HG02943 (cell line): ENCODE measurements around the gene C14orf180.
"Not testable (repeated sequence)": the region's sequence is repeated elsewhere in the genome, so short reads cannot be mapped to it uniquely, and the experiment has no call there.

Experiments
- ATAC-seq: cut with Tn5 transposase; IDR thresholded peaks from one replicate; pipeline ENCODE4 v1.9.1; 2021; ENCODE audit warnings: mild to moderate bottlenecking, low read depth, moderate library complexity; ENCODE audit not compliant: unreplicated experiment

C14orf180 gene

DNA sequence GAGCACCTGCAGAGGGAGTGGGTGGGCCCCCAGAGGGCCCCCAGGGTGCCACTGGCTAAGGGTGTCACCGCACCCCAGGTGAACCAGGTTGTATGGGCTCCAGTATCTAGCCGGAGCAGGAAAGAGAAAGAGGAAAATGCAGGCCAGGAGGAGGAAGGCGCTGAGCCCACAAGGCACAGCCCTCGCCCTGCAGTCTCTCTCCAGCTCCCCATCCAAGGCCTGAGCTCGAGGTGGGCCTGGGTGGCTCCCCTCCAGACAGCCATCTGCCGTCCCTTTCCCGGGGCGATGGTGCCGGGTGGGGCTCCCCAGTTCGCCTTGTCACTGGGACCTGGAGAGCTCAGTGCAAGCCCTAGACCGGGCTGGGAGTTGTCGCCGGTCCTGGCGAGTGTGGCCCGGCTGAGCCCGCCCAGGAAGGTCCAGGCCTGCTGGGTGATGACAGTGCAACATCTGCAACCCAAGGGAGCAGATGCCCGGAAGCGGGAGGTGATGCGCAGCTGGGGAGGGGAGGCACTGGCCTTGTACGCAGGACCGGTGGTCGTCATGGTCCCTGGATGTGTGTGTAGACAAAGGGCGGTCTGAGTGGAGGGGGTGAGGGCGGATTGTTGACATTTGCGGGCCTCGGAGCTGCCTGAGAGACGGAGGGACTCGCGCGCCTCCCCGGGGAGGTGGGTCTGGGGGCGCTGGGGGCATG is 24.3 kb downstream of the C14orf180 start:
- ATAC-seq: no peak

DNA sequence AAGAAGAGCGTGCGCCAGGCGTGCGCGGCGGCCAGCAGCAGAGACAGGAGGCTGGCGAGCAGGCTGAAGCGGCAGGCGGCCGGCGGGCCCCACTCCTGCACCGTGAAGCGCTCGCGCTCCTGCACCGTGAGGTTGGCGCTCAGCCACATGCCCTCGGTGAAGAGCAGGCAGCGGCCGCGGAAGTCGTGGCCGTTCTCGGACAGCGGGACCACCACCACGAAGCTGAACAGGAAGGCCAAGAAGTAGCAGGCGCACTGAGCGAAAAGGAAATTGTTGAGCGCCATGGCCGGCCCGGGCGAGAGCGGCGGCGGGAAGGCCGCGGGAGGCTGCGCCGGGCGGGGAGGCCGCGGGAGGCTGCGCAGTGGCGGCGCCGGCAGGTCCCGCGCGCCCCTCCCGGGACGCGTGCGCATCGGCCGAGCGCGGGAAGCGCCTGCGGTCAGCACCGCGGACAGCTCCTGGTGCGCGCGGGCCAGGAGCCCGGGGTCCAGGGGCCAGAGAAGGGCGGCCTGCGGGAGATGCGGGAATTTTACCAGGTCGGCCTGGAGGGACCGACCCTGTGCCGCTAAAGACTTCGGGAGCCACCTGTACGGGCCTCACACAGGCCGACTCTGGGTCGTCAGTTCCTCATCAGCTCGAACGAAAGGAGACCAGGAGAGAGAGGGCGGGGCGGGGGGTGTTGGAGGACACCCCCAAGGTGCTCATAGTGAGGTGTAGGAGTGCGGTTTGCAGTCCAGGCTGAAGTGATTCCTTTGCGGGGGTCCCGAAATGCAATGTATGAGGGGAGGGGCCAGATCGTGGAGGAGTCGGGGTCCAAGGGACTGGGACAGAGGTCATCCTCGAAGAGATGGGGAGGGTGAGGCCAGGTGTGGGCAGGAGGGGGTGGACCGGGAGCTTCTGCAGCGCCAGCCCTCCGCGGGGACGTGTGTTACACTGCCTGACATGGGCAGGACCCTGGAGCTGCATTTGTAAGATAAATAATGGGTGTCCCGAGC is 25.2 kb downstream of the C14orf180 start, which contains the start of gene TMEM179:
TMEM179 (minus strand) TSS at position 315 of the 992 bp plus-strand sequence; CDS start at position 284, 31 bp downstream.
- no peak for ATAC-seq

DNA sequence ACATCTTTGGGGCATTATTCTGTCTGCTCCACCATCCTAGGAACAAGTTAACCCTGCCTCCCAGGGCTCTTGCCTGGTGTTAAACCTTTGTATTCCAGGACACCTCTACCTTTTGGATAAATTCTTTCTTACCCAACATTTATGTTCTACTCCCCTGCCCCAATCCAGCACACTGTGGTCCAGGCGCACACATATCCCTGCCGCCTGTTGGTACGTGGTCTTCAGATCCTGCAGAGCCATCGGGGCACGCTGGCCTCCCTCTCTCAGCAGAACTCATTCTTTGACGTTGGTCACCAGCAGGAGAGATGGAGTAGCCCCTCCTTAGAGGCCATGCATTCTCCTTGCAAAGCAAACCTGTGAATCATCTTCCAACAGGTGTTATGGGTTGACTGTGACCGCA is 30.1 kb downstream of the C14orf180 start:
- ATAC-seq: no peak

DNA sequence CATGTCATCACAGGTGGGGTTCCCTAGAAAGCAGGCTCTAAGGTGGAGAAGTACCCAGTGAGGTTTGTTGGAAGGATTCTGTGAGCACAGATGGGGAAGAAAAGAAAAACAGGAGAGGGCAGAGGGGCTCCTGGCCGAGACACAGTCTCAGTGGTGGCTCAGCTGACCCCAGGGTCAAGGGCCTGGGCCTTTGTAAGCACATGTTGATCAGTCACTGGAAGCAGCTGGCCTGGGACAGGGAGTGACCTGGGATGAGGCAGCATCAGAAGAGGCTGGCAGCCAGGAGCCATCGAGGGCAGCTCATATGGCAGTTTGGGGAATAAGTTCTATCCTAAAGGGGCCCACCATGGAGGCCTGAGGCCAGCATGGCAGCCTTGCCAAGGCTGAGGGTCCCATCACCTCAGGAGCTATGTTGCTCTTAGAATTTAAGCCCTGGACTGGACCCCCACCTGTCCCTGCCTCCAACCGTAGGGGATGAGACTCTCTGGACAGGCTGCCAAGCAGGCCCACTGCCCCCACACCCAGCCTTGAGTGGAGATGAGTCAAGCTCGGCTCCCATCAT is 31.3 kb downstream of the C14orf180 start:
- no peak for ATAC-seq

DNA sequence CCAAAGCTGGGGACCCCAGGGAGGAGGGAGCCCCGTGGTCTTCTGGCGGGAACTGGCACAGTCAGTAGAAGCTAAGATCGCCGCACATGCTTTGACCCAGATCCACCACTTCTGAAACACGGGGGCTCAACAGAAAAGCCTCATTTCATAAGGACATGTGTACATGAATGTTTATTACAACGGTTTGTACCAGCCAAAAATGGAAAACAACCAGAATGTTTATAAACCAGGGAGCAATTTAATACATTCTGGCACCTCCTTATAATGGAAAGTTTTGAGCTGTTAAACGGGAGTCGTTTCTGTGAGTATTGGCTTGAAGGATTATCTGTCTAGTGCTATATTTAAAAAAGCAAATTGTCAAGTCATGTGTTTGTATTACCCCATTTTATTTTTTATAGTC is 32.3 kb downstream of the C14orf180 start:
- no peak for ATAC-seq

DNA sequence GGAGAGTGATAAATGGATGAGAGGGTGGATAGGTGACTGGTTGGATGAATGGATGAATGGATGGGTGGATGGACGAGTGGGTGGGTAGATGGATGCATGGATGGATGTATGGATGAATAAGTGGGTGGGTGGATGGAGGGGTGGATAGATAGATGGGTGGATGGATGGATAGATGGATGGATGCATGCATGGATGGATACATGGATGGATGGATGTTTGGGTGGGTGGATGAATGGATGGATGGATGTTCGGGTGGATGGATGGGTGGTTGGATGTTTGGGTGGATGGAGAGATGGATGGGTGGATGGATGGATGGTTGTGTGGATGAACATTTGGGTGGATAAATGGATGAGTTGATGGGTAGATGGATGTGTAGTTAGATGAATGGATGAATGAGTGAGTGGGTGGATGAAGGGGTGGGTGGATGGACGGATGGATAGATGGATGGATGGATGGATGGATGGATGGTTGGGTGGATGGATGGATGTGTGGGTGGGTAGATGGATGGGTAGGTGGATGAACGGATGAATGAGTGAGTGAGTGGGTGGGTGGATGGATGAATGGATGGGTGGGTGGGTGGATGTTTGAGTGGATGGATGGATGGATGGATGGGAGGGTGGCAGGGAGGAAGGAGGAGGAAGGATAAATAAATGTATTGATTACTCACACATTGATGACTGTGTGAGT is 34.7 kb downstream of the C14orf180 start:
- no peak for ATAC-seq

DNA sequence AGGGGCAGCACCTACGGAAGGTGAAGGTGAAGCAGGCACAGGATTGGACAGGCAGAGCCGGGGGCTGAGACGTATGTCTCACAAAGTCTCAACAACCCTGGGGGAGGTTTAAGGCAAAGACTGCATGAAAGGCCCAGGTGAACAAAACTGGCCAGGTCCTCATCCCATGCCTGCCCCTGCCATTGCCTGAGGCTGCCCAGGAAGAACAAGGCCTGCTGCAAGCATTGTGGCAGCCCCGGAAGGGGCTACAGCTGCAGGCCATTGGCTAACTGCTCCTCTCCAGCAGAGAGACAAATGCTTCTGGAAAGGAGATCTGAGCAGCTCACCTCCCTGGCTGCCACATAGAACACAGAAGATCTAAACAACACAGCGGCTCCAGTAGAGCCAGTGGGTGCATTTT is 45.4 kb downstream of the C14orf180 start:
- ATAC-seq: no peak

DNA sequence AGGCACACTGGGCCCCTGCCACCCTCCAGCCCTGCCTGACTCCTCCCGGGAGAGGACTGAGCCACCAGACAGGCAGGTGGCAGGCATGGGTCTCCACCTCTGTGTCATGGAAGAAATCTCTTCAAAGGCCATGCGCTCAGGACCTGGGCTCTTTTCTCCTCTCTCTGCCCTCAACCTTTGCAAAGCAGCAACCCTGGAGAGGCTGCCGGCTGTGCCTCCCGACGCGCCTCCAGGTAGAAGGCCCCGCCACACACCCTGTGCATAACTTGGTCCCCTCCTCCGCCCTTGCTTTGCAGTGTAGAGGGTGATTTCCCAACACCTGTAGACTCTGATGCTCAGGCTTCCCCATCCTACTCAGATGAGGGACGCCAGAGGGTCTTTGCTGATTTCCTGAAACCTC is 53.2 kb downstream of the C14orf180 start:
- ATAC-seq: no peak

DNA sequence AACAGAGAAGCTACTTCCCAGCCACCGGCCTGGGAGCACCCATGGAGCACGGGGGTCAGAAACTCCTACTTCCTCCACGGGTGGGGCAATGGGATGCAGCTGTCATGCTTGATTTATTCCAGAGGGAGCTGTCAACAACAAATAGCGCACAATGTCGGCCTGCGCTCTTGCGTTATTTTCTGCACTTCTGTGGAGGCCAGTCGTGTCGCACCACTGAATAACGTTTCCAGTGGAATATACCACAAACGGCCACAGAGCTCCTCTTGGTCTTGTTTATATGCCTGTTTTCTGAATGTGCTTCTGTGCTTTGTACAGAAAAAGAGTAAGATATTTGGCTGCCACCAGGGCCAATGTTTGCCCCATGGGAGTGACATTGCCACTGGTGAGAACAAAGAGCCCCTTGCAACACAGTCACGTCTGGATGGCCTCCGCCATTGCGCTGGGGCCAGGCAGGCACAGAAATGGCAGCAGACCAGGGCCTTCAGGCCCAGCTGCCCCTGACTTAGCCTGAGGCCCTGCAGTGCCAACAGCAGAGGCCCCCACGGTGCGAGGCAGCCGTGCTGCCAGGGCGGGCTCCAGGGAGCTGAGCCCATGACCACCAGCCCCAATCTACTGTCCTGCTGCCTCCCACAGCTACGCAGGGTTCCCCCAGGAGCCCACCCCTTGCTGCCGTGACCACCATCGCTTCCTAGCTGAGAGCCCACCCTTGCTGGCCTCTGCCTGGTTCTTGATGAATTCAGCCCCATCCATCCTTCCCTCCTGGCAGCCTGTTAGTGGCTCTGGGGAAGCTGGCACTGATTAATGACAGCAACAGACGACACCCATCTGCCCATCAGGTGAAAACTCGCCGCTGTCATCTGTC is 53.9 kb downstream of the C14orf180 start:
- no peak for ATAC-seq

DNA sequence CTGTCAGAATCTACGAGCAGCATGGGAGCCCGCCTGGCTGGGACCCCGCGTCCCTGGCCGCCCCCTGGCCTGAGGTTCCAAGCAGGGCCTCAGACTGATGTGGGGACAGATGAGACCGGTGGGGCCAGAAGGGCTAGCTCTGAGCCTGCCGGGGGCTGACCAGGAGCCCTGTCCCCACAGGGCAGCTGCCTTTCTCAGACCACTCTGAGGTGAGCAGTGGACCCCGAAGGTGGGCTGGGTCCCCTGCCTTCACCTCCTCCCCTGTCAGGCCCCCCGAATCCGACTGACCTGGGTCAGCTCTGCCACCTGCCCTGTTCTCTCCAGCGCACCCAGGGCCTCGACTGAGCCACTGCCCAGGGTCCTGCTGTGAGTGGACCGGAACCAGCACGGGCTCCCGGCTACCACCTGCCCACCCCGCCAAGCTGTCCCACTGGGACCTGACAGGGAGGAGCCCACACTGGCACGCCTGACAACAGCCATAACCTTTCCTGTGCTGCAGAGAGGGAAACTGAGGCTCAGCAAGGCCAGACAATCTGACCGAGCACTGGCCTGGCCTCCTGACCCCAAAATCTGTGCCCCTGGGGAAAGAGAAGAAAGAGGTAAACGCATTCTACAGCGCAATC is 54.7 kb downstream of the C14orf180 start:
- ATAC-seq: no peak

DNA sequence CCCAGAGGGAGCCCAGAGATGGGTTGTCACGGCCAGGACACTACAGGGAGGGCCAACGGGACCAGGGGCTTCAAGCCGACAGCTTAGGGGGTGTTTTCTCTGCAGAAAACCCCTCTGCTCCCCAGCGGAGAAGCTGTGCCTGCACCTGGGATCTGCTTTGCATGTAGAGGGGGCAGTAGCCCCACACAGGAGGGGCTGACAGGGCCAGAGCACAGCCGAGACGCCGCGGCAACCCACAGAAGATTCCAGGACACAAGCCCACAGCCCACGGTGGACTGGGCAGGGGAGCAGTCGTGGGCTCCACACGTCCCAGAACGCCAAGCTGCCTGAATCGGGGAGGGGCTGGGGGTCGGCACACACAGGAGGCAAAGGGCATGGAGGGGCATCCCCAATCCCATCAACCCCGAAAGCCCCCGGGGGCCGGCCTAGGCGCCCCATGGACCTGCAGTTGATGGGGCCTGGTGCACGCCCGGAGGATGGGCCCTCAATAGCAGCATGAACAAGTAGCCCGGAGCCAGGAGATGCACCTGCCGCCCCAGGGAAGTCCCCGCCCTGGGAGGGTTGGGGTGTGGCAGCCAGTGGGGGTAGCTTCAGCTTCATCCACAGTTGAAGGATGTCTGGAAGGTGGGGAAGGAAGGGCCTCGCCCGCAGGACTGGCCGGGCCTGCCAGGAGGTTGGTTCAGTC is 55.5 kb downstream of the C14orf180 start:
- ATAC-seq: no peak

DNA sequence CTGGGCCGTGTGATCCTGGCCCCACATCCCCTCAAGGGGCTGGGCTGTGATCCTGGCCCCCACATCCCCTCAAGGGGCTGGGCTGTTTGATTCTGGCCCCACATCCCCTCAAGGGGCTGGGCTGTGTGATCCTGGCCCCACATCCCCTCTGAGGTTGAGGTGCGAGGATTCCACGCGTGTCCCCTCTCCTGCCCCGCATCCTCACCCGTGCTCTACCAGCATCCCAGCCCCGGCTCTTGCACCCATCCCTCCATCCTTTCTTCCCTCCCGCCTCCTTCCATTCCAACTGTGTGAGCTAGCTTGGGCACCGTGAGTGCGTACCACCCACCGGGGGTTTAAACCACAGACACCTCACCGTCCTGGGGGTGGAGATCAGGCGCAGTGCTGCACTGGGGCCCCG is 56.2 kb downstream of the C14orf180 start:
- no peak for ATAC-seq

DNA sequence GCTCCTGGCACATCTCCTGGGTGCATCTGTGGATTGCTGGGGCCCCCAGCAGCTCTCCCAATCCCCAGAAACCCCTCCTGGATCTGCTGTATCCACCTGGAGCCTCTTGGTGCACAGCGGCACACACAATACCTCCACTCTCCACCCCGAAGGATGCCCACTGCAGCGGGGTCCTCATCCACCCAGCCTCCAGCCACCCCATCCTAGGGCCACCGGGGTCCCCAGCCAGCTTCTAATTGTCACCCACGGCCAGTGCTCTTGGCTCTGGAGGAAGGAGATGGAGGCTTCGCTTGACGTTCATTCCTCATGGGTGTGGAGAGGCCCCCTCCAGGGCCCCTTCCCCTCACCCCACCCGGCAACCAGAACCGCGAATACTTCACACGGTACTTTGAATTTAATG is 56.6 kb downstream of the C14orf180 start:
- no peak for ATAC-seq

DNA sequence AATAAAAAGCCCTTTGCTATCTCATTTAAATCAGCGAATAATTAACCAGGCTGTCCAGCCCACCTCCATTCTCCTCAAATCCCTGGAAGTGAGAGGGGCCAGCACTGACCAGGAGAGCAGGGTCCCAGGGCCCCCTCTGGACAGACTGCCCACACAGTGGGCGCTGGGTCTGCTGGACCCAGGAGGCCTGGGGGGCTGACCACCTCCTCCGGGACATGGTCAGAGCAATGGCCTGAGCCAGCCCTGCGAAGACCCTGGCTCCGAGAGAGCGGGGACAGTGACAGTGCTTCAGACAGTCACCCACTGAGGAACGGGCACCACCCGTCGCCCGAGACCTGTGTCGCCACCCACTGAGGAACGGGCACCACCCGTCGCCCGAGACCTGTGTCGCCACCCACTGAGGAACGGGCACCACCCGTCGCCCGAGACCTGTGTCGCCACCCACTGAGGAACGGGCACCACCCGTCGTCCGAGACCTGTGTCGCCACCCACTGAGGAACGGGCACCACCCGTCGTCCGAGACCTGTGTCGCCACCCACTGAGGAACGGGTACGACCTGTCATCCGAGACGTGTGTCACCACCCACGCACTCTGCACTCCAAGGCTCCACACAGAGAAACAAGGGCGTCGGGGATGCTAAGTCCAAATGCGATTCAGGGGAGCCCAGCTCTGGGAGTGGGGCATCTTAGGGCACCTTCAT is 57.4 kb downstream of the C14orf180 start:
- not testable (repeated sequence) for ATAC-seq

DNA sequence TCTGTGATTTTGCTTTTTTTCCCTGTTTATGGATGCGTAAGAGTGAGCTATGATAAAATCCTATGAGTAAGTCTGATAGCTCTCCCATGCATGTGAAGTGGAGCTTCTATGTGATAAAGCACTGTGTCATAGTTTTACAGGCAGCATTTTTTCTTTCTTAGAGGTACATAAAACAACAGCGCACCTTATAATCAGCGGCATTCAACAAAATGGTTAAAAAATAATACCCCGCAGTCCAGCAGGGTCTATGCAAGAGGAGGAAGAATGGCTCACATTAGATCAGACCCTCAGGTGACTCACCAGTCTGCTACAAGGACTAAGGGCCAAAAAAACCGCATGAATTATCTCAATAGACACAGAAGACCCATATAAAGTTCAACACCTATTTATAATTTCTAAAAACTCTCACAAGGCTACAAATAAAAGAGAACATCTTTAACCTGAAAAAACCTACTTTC is 58.0 kb downstream of the C14orf180 start:
- ATAC-seq: no peak

DNA sequence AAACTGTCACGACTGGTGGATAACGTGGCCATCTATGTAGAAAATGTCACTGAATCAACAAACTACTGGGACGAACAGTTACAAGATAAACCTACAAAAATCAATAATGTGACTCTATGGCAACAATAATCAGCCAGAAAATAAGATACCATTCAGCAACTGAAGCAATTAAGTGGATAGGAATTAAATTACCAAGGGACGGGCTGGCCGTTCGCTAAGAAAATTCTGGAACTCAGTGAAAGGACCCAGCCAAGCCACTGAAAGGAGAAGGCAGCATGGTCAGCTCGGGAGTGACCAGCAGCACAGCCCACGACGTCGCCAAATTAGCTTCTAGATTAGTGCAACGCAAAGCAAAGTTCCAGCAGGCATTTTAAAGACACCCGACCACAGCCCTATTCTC is 58.6 kb downstream of the C14orf180 start:
- no peak for ATAC-seq

DNA sequence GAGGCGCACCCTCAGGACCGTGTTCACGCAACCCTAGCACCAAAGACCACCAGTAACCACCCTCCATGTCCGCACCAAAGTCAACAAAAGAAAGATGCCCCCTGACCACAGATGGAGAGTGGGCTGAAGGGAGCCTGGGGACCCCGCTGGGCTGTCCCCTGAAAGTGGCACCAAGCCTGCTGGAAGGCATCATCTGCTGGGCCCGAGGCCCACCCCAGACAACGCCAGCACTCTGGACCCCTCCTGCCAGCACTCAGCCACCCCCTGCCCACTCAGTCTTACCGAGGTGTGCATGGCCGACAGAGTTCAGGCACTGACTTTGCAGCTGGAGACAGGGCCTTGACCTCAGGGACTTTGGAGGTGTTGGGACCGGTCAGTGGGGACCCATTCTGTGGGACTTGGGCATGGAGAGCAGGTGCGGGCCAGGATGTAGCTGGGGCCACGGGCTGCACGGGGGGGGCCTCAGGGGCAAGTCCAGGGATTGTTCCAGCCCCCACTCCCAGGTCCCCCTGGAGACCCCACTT is 59.4 kb downstream of the C14orf180 start:
- ATAC-seq: no peak

DNA sequence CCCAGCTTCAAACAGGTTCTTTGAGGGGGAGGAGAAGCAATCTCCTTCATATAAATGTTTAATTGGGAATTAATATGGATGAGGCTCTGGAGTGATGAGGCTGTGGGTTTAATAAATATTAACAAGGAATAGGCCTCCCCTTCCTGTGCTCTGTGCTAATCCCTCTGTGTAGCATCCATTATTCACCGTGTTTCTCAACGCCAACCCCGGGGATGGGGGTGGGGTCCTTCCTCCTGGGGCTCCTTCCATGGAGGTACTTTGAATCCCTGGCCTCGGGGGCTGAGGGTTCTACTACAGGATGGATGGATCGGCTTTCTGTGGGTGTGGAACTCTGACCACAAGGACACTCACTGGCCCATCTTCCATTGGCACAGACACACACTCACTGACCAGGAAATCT is 59.9 kb downstream of the C14orf180 start:
- ATAC-seq: no peak
